H1 (cell line): ENCODE data around the gene GAST. TPM values are rescaled to one million over a fixed set of nuclear protein-coding genes. Genes with fewer than 3 reads are reported as not detected.

Experiments used
- CTCF ChIA-PET: fragments of 300-600 bp; sonication (Branson Sonifier 250); formaldehyde crosslinking; loops from one replicate; lab custom pipeline; 2021; ENCODE audit not compliant: partially characterized antibody; lab: Charles Lee
- POLR2A ChIA-PET: fragments of 300-600 bp; sonication (Branson Sonifier 250); formaldehyde crosslinking; loops from one replicate; lab custom pipeline; 2021; ENCODE audit warnings: inconsistent platforms; ENCODE audit not compliant: partially characterized antibody; lab: Charles Lee
- DNase-seq, 2 experiments: peaks; one replicate each; pipeline versions ENCODE4 v3.0.0 to v3.0.0-alpha.2; 2010 to 2022; ENCODE audit warnings: low spot score in 2 of 2, low read depth in 1 of 2, mixed read lengths in 1 of 2
- FAIRE-seq: peaks from 2 replicates; lab custom pipeline; 2011; peaks lifted over from hg19 to GRCh38; lab: Jason Lieb, UNC
- H2AFZ ChIP-seq: 2 replicates; pipeline ENCODE4 v1.8.1; 2012; ENCODE audit warnings: low read length, inconsistent platforms
- H2AK5ac ChIP-seq: 2 replicates; pipeline ENCODE4 v1.6.1; 2013; ENCODE audit warnings: low read depth, low read length
- H2BK120ac ChIP-seq: replicated peaks from 2 replicates; pipeline ENCODE3; 2013; ENCODE audit warnings: low read depth, low read length, inconsistent platforms
- H2BK12ac ChIP-seq: 2 replicates; pipeline ENCODE4 v1.6.1; 2013; ENCODE audit warnings: low read depth, low read length
- H2BK15ac ChIP-seq: 2 replicates; pipeline ENCODE4 v1.6.1; 2013; ENCODE audit warnings: low read length
- H2BK20ac ChIP-seq: 2 replicates; pipeline ENCODE4 v1.6.1; 2013; ENCODE audit warnings: low read length
- H2BK5ac ChIP-seq: 2 replicates; pipeline ENCODE4 v1.6.1; 2013; ENCODE audit warnings: low read depth, low read length
- H3K14ac ChIP-seq: 2 replicates; pipeline ENCODE4 v1.6.1; 2013; ENCODE audit warnings: inconsistent platforms; ENCODE audit not compliant: insufficient read length
- H3K18ac ChIP-seq: 2 replicates; pipeline ENCODE4 v1.6.1; 2013; ENCODE audit warnings: low read length; ENCODE audit errors: extremely low read depth
- H3K23ac ChIP-seq: 2 replicates; pipeline ENCODE4 v1.6.1; 2013; ENCODE audit warnings: inconsistent platforms; ENCODE audit not compliant: insufficient read length
- H3K23me2 ChIP-seq: 2 replicates; pipeline ENCODE4 v1.6.1; 2013; ENCODE audit warnings: low read depth, low read length
- H3K27ac ChIP-seq: 2 replicates; pipeline ENCODE4 v1.6.1; 2011; ENCODE audit warnings: low read depth, low read length, inconsistent platforms
- H3K27me3 ChIP-seq, 4 experiments: replicated peaks in 1 of 4; 1 replicate in 1 of 4; 2 replicates in 3 of 4; pipeline versions ENCODE4 v1.6.1 to v1.8.1; 2011 to 2013; ENCODE audit warnings: low read length in 3 of 4, mild to moderate bottlenecking in 3 of 4, inconsistent platforms in 2 of 4, mixed read lengths in 2 of 4, moderate library complexity in 1 of 4; ENCODE audit not compliant: control insufficient read depth in 3 of 4, insufficient read depth in 3 of 4; ENCODE audit errors: extremely low read depth in 1 of 4
- H3K36me3 ChIP-seq, 4 experiments: 2 replicates each; pipeline versions ENCODE4 v1.6.1 to v1.8.1; 2011 to 2013; ENCODE audit warnings: mild to moderate bottlenecking in 4 of 4, low read length in 3 of 4, moderate library complexity in 2 of 4, control low read depth in 1 of 4, inconsistent platforms in 1 of 4; ENCODE audit not compliant: insufficient read depth in 4 of 4, control insufficient read depth in 2 of 4
- H3K4ac ChIP-seq: replicated peaks from 2 replicates; pipeline ENCODE3; 2013; ENCODE audit warnings: low read length, low read depth, mixed read lengths, inconsistent platforms; ENCODE audit not compliant: insufficient read length
- H3K4me1 ChIP-seq, 4 experiments: replicated peaks in 1 of 4; 1 replicate in 1 of 4; 2 replicates in 3 of 4; pipeline versions ENCODE4 v1.6.1 to v1.8.1; 2011 to 2013; ENCODE audit warnings: low read length in 3 of 4, inconsistent platforms in 2 of 4, mixed read lengths in 1 of 4; ENCODE audit not compliant: insufficient read depth in 4 of 4, control insufficient read depth in 3 of 4
- H3K4me2 ChIP-seq, 2 experiments: 2 replicates each; pipeline versions ENCODE4 v1.6.1 to v1.8.1; 2011 to 2013; ENCODE audit warnings: low read depth in 2 of 2, low read length in 2 of 2, control low read depth in 1 of 2, inconsistent platforms in 1 of 2, mild to moderate bottlenecking in 1 of 2; ENCODE audit not compliant: insufficient read depth in 1 of 2
- H3K4me3 ChIP-seq, 4 experiments: fragments of 200-600, 300-600 bp in 1 of 4; sonication (generic), shearing (Covaris generic), sonication (Bioruptor Twin) in 1 of 4; 2 replicates each; pipeline versions ENCODE4 v1.5.1 to v1.8.1; 2011 to 2016; ENCODE audit warnings: low read length in 4 of 4, low read depth in 3 of 4, control low read depth in 2 of 4, inconsistent platforms in 2 of 4, mild to moderate bottlenecking in 2 of 4, mixed read lengths in 1 of 4, moderate library complexity in 1 of 4; ENCODE audit not compliant: insufficient read depth in 2 of 4; ENCODE audit errors: extremely low read depth in 1 of 4
- H3K56ac ChIP-seq: replicated peaks from 2 replicates; pipeline ENCODE3; 2013; ENCODE audit warnings: low read depth, mild to moderate bottlenecking, mixed read lengths, low read length, inconsistent platforms; ENCODE audit not compliant: insufficient read length
- H3K79me1 ChIP-seq: 2 replicates; pipeline ENCODE4 v1.6.1; 2013; ENCODE audit warnings: low read depth, low read length, control low read depth
- H3K79me2 ChIP-seq, 2 experiments: 2 replicates each; pipeline versions ENCODE4 v1.6.1 to v1.8.1; 2012 to 2013; ENCODE audit warnings: low read length in 2 of 2, mild to moderate bottlenecking in 2 of 2, inconsistent platforms in 1 of 2; ENCODE audit not compliant: insufficient read depth in 2 of 2, control insufficient read depth in 1 of 2
- H3K9ac ChIP-seq, 4 experiments: replicated peaks in 1 of 4; 1 replicate in 1 of 4; 2 replicates in 3 of 4; pipeline versions ENCODE4 v1.6.1 to v1.8.1; 2011 to 2013; ENCODE audit warnings: low read depth in 3 of 4, low read length in 3 of 4, control low read depth in 2 of 4, mild to moderate bottlenecking in 2 of 4, moderate library complexity in 2 of 4, inconsistent platforms in 1 of 4; ENCODE audit errors: extremely low read depth in 1 of 4
- H3K9me3 ChIP-seq, 2 experiments: 2 replicates each; pipeline versions ENCODE4 v1.6.1 to v1.8.1; 2012 to 2013; ENCODE audit warnings: mild to moderate bottlenecking in 2 of 2, moderate library complexity in 2 of 2, control low read depth in 1 of 2, inconsistent platforms in 1 of 2, low read depth in 1 of 2, low read length in 1 of 2, mixed read lengths in 1 of 2; ENCODE audit not compliant: insufficient read depth in 2 of 2
- H4K20me1 ChIP-seq, 2 experiments: replicated peaks in 1 of 2; 2 replicates each; pipeline versions ENCODE3 to v1.8.1; 2011 to 2013; ENCODE audit warnings: inconsistent platforms in 2 of 2, low read length in 2 of 2, mild to moderate bottlenecking in 1 of 2; ENCODE audit not compliant: insufficient read depth in 2 of 2, control insufficient read depth in 1 of 2
- H4K5ac ChIP-seq: 2 replicates; pipeline ENCODE4 v1.6.1; 2013; ENCODE audit warnings: low read length, low read depth, mixed read lengths, inconsistent platforms; ENCODE audit not compliant: insufficient read length
- H4K8ac ChIP-seq: 2 replicates; pipeline ENCODE4 v1.8.0; 2013; ENCODE audit warnings: mild to moderate bottlenecking, moderate library complexity, low read length, inconsistent platforms; ENCODE audit not compliant: insufficient read depth; ENCODE audit errors: extremely low read depth
- H4K91ac ChIP-seq: replicated peaks from 2 replicates; pipeline ENCODE3; 2013; ENCODE audit warnings: low read length, mixed read lengths, inconsistent platforms; ENCODE audit not compliant: insufficient read length
- FOSL1 ChIP-seq: IDR thresholded peaks from 2 replicates; pipeline ENCODE4 v1.6.1; 2011; ENCODE audit warnings: mild to moderate bottlenecking, low read depth, low read length, moderate library complexity; ENCODE audit not compliant: insufficient read depth
- HDAC6 ChIP-seq: IDR thresholded peaks from one replicate; pipeline ENCODE4 v1.7.1; 2012; ENCODE audit warnings: low read depth, mild to moderate bottlenecking, inconsistent platforms, low read length, moderate library complexity
- KDM1A ChIP-seq: fragments of 200-600, 300-600 bp; sonication (generic); IDR thresholded peaks from 2 replicates; pipeline ENCODE4 v1.7.1; 2016; ENCODE audit warnings: mild to moderate bottlenecking, low read length, borderline replicate concordance
- MAFK ChIP-seq: IDR thresholded peaks from 2 replicates; pipeline ENCODE4 v1.6.1; 2012; ENCODE audit warnings: low read depth, mild to moderate bottlenecking, improper control_type of control experiment, low read length
- POLR2AphosphoS5 ChIP-seq: IDR thresholded peaks from 2 replicates; pipeline ENCODE4 v1.6.1; 2011; ENCODE audit warnings: low read depth, low read length
- WGBS, 2 experiments: shearing (Covaris generic) in 1 of 2; methylation state at CpG; one replicate each; pipeline versions ENCODE4 v1.1.6 to v1.1.7; 2013 to 2015; ENCODE audit warnings: low lambda C conversion rate in 2 of 2, mixed read lengths in 2 of 2, inconsistent platforms in 1 of 2, low coverage in 1 of 2, missing lambda C conversion rate in 1 of 2; ENCODE audit not compliant: insufficient replicate concordance in 2 of 2, insufficient coverage in 1 of 2, insufficient read length in 1 of 2; ENCODE audit errors: extremely low coverage in 1 of 2, missing lambda C conversion rate in 1 of 2; 5-methylcytosine and 5-hydroxymethylcytosine counted together
- polyA plus RNA-seq, 7 experiments: library from polyadenylated mRNA; depleted of rRNA in 3 of 7; stranded (reverse) in 5 of 7; unstranded in 2 of 7; fragments of >200 nt in 5 of 7; fragments of 200-250 nt in 2 of 7; gene quantifications; 1 replicate in 5 of 7; 2 replicates in 1 of 7; 4 replicates in 1 of 7; pipeline versions ENCODE4 v1.2.1 to v1.2.3, GENCODE V29; 2011 to 2013; ENCODE audit warnings: missing spikeins in 2 of 7, mixed read lengths in 2 of 7
- total RNA-seq: library from RNA; stranded (reverse); fragmentation: NEBNext Ultra II Directional; extraction: Animal tissue kit (Norgen Biotek cat#: 25700); gene quantifications from 2 replicates; pipeline ENCODE4 v1.2.1, GENCODE V29; 2021

Gene GAST
- total and polyA plus RNA-seq, 2 of the 8 experiments (the other 6 are each of a cell fraction or from before 2014, with no cell fraction given): not detected

GRCh38 chr17:41760878-41761277, 48.7 kb downstream of the GAST start:
- no peak overlapping the region for H3K23ac ChIP-seq
- 88% methylated on average over 6 of the region's 6 CpGs; no CpG with 5 or more reads in 1 of the 2 experiments for WGBS, 2 experiments
- FAIRE-seq: no peak
- H4K20me1 ChIP-seq: peaks cover 5 to 19% of the 10 kb centered on the region in 2 experiments
- H3K14ac ChIP-seq: no peak overlapping the region
- H3K4me1 ChIP-seq: no peaks in the 10 kb centered on the region
- no peaks in the 10 kb centered on the region for H3K9me3 ChIP-seq
- H3K23me2 ChIP-seq: no peaks in the 10 kb centered on the region; the same call in 1 of the 2 replicates
- H3K79me1 ChIP-seq: 0 out of 2 replicates have a peak, but pooled peaks cover 2% of the 10 kb centered on the region
- no peak overlapping the region for H2BK5ac ChIP-seq
- no peak overlapping the region for H3K56ac ChIP-seq
- no peak overlapping the region for H3K18ac ChIP-seq
- H3K27me3 ChIP-seq: no peaks in the 10 kb centered on the region
- no peak overlapping the region for H2AK5ac ChIP-seq
- H2BK15ac ChIP-seq: no peak overlapping the region
- no peak overlapping the region for H2BK12ac ChIP-seq
- no peak overlapping the region for H3K27ac ChIP-seq
- H2BK20ac ChIP-seq: no peak overlapping the region
- peaks cover 38 to 74% (median 58%) of the 10 kb centered on the region in 4 experiments; a peak in 7 of 8 replicates for H3K36me3 ChIP-seq
- CTCF ChIA-PET: interaction anchor here (1.8 kb wide), 1 partner anchor 25 kb away, joined by 5 read pairs; the partner anchor contains the start of gene JUP
- no peaks in the 10 kb centered on the region for H3K79me2 ChIP-seq
- no peak overlapping the region for H2BK120ac ChIP-seq
- H4K91ac ChIP-seq: no peak overlapping the region
- no peak overlapping the region for H3K4me3 ChIP-seq
- H4K5ac ChIP-seq: no peak overlapping the region
- POLR2A ChIA-PET: interaction anchor here (1.1 to 1.9 kb wide), 3 partner anchors 8 to 11 kb away, joined by 4 to 8 read pairs (median 4); no protein-coding TSS in a partner anchor
- no peak overlapping the region for H4K8ac ChIP-seq
- no peak overlapping the region for H2AFZ ChIP-seq
- no peak overlapping the region for H3K4ac ChIP-seq
- no peak overlapping the region for H3K4me2 ChIP-seq
- H3K9ac ChIP-seq: no peak overlapping the region
- no peak for DNase-seq
- TF ChIP-seq MAFK: no peak
- TF ChIP-seq FOSL1: no peak
- no peak for TF ChIP-seq HDAC6
- TF ChIP-seq KDM1A: no peak
- TF ChIP-seq POLR2AphosphoS5: no peak
